CD4-positive, alpha-beta T cell treated with Interleukin-6 at 100 ng/mL for 8 hours (primary cell): ENCODE data around the gene KCTD5.

Experiments used
- DNase-seq: peaks from one replicate; pipeline ENCODE4 v3.0.0-alpha.2; 2020; ENCODE audit warnings: mixed read lengths, low spot score

Gene KCTD5

GRCh38 chr16:2726923-2727322, 44.6 kb downstream of the KCTD5 start:
- no peak for DNase-seq

DNA sequence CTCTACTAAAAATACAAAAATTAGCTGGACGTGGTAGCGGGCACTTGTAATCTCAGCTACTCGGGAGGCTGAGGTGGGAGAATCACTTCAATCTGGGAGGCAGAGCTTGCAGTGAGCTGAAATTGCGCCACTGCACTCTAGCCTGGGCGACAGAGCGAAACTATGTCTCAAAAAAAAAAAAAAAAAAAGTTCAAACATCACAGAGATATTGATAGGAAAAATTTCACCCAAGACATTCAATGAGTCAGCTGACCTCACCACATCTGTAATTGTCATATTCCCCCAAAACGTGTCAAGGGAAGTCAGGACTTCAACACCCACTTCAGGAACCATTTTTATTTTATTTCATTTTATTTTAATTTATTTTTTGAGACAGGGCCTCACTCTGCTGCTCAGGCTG, 45.7 kb downstream of the KCTD5 start:
- DNase-seq, result no peak

DNA sequence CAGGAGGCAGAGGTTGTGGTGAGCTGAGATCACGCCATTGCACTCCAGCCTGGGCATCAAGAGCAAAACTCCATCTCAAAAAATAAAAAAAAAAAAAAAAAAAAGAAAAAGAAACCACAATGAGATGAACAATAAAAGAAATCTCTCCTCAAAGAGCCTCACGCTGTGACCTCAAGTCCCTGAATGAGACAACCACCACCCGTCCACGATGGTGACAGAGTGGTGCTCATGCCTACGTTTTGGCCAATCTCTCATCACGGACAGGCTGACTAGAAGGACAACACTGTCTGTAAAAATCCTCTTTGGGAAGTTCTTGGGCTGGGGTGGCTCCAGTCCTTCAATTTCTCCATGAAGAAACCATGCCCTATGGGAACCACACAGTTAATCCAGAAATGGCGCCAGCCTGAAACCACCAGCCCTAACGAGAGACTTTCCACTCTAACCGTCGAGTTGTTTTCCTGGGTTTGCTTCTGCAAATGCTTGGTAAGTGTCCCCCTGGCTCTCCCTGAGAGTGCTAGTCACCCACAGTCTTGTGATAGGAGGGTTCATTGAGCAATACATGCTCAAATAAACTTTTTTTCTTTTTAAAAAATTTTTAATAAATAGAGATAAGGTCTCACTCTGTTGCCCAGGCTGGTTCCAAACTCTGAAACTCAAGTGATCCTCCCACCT, 52.7 kb downstream of the KCTD5 start:
- no peak for DNase-seq

GRCh38 chr16:2736476-2737237, 54.3 kb downstream of the KCTD5 start:
- no peak for DNase-seq

DNA sequence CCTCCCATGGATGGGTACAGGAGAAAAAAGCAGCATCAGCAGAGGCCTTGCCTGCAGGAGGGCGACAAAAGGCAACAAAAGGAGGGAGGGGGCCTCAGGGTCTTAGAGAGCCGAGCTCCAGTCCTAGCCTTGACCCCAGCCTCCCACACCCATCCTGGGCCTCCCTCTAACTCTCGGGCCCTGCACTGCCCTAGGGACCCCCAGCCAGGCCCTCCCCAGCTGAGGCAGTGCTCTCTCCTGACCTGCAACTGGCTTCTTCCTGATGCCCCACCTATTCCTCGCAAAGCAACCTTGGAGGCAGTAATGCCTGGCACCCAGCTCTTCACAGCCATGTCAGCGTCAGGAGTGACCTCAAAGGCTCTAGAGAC, 54.9 kb downstream of the KCTD5 start:
- DNase-seq, result no peak

- no peak for DNase-seq
Observed at GRCh38 chr16:2737895-2738418, 55.6 kb downstream of the KCTD5 start.

DNA sequence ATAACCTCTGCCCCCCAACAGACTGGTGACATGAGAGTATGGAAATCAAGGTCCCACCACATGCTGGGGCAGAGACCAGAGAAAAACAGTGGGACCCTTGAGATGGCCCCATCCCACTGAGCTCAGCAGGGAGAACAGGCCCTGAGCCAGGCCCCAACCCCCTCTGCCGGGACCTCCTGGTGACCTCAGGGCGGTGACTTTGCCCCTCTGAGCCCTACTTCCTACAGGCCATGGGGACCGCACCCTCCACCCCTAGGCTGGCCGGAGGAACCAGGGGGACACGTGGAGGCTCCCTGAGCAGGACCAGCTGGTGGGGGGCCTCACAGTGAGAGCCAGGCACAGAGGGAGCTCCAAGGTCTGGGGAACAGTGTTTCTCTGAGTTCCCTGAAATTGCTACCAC, 56.3 kb downstream of the KCTD5 start:
- no peak for DNase-seq

DNA sequence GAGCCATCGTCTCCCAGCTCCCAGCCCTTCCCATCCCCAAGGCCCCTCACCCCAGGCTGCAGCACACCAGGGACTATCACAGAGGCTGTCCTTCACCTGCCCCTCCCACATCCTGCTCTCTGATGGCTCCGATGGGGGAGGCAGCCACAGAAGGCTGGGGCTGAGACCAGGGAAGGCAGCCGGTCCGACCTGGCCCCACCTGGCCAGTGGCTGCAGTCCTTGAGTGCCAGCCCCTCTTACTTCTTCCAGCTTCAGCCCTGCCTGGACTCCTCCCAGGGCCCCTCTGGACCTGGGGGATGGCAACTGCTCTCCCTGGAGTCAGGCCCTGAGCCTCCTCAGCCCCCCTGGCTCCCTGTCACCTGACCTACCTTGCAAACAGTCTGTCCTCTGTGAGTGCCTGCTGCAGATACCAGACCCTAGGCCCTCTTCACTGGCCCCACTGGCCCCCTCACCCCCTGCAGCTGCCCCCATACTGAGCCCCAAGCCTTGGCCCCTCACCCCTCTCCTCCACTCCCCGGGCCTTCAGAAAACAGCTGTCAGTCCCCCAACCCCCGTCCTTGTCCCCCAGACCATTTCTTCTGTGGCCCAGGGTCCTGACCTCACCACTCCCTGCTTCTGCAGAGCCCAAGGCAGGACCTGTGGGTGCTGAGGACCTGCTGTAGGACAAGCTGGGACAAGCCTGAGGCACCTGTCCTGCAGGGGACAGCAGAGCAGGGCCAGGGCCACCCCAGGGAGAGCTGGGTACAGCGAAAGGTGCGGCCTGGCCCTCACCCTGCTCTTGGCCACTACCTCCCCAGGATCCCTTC, 57.5 kb downstream of the KCTD5 start:
- DNase-seq, result no peak

DNA sequence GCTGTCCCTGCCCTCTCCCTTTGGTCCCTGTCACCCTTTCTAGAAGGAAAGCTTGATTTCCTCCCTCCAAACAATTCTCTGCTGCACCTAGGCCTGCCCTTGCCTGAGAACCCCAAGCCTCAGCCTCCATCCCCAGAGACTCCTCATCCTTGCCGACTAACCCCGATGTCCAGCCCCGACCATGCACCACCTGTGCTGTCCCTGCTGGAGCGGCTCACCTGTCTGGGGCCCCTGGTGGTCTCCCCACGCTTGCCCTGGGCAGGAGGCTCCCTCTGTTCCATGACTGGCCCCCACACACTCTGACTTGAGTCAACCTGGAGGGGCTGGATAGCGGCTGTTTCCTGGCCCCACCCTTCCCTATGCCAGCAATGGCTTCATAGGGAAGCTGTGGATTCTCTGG, 58.2 kb downstream of the KCTD5 start:
- no peak for DNase-seq

DNA sequence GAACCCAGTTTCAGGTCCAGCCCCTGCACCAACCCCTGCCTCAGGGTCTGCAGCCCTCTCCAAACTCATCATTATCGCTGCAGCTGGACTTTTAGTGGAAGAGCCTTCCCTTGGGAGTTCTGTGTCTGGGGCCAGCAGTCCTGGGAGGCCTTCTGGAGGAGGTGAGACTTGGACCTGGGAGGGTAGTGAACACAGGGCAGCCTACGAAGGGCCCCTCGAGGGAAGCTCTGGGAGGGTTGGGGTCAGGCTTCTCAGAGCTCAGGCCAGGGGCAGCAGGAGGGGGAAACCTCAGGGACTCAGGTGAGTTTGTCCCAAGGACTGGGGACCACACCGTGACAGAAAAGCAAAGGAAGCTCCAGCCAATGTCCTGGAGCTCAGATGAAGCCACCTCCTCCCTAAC, 58.8 kb downstream of the KCTD5 start:
- DNase-seq, result no peak

DNA sequence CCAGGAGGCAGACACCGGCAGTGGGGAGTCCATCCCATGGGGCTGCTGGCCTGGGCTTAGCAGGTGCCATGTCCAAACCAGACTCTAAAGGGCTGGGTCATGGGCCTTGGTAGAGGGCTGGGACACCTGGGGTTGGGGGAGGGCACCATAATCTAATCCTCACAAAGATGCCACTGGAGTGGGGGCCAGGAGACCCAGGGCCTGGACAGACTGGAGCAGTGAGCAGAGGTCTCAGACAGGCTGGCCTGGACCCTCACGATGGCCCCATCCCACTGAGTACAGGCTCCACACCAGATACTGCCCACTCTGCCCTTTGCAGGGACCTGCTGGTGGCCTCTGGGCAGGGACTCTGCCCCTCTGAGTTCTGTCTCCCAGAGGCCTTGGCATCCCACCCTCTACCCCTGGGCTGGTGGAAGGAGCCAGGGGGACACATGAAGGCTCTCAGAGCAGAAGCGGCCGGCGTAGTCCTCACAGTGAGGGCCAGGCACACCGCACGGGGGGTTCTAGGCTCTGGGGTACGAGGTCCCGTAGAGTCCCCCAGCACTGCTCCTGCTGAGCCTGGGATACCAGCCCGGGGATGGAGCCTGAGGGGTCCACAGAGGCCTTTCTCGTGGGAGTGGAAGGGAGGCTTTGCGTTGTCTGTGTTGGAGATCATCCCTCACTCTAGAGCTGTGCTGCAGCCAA, 60.1 kb downstream of the KCTD5 start:
- DNase-seq, result no peak

GRCh38 chr16:2743007-2743810, 60.9 kb downstream of the KCTD5 start:
- DNase-seq, result no peak

DNA sequence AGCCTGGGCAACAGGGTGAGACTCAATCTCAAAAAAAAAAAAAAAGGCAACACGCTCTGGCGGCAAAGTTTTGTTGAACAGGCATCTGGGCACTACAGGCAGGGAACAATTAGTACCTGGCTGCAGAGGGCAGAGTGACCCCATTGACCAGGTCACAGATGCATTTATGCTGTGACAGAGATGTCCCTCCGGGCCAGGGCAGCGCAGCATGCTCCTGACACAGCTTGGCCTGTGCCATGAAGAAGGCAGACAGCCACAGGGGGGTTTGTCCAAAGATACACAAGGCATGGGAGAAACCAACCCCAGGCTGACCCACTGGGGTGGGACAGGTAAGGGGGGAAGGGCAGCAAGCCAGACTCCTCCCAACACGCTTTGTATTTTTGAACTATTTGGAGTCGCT, 62.4 kb downstream of the KCTD5 start:
- DNase-seq, result no peak

DNA sequence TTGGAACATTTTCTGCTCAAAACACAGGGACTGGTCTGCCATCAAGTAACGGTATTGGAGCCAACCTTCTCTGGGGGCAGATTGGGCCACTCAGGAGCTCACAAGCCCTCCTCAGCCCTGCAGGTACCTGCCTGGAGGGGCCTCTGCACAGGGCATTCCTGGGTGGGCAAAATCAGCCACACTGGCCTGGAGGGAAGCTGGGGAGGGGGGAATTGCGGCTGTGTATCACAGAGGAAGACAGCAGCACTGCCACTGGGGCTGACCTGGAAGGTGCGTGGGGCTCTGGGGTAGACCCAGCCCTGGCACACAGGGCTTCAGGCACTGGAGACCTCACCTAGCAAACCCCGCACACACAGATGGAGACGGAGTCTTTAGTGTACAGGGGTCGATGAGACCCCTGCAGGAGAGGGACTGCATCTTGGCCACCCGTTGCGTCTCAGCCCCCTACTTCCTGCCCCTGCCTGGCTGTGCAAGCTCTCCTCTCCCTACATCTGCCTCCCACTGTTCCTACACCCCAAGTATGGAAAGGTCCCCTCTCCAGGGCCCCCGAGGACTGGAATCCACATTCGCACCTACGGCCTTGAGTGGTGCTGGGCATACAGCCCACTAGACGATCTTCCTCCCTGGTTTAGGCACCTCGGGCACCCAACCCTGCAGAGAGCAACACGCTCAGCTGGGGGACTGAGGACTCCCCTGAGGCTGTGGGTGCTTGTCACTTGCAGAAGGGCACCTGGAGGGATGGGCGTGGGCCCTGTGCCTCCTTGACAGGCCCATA, 63.0 kb downstream of the KCTD5 start:
- DNase-seq, result no peak

- DNase-seq, result no peak
Observed at GRCh38 chr16:2745961-2746360, 63.6 kb downstream of the KCTD5 start.

DNA sequence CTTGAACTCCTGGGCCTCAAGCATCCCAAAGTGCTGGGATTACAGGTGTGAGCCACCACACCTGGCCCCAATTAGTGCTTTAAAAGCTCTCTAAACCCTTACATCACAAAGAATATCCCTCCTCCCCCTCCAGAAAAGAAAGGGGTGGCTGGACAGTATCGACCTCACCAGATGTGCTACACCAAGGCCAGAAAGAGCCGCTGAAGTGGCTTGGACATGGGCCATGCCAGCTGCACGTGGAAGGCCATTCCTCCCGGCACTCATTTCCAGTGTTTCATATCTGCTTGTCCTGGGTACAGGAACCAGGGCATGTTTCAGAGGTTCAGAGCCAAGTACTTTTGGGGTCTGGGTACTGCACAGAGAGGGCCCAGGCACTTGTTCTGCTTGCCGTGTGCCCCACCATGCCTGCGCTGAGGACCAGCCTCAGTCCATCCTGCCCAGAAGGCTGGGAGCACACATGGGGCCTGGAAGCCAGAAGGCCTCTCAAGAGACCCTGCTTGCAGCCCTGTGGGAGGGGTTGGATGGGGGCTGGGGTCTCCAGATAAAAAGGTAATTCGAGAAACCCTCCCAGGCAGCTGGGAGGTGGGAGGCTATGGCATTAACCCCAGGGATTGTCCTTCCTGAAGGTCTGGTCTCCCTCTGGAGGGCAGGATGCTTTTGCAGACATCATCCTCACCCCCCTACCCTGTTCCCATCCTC, 66.6 kb downstream of the KCTD5 start:
- no peak for DNase-seq

GRCh38 chr16:2749476-2749875, 67.2 kb downstream of the KCTD5 start:
- no peak for DNase-seq

- DNase-seq, result no peak
Observed at GRCh38 chr16:2749936-2750335, 67.6 kb downstream of the KCTD5 start.

DNA sequence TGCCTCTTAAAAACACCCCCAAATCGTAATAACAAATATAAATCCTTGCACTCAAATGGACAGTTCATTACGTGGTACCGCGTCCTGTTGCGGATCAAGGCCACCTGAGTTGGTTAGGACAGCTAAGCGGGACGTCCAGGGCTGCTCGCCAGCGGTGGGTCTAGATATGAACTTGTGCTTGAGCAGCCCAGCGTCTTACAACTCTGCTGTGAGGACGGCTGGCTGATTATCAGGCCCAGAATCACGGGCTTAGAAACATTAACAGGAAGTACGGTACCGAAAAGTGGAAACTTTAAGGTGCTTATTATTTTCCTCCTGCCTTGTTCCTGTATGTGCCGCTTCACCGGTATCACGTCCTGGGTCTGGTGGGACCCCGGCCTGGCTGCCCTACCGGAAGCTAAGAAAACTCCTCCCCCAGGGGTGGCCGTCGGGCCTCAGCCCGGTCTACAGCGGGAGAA, 69.3 kb downstream of the KCTD5 start:
- DNase-seq, result no peak
